ENCODE results near the gene WT1. TPM values are rescaled to one million over a fixed set of nuclear protein-coding genes. Genes with fewer than 3 reads are reported as not detected.
A peak's percentile ranks its signal among the peaks of the same experiment; 100 is the strongest.

The WT1 gene
- total and polyA plus RNA-seq, 2 donors from 2014 or later: 0.66 to 15.0 TPM

GRCh38 chr11:32414925-32415324 lies 20.4 kb downstream of the WT1 start:
- H3K4me1 ChIP-seq (ENCODE audit: control insufficient read depth in 2 of 3, insufficient read depth in 2 of 3, low read depth in 1 of 3, low read length in 3 of 3): peaks cover 0 to 5% (median 0%) of the 10 kb centered on the region in 3 donors
- intact Hi-C loops (cut with DNase I): no loop called here
- H3K27me3 ChIP-seq (ENCODE audit: control insufficient read depth, insufficient read depth, low read length): no peaks in the 10 kb centered on the region
- no peaks in the 10 kb centered on the region for H3K9me3 ChIP-seq (ENCODE audit: control insufficient read depth in 2 of 3, insufficient read depth in 1 of 3, low read length in 3 of 3)
- H3K4me3 ChIP-seq (ENCODE audit: low read length in 3 of 3): no peak overlapping the region
- no peak overlapping the region for H3K9ac ChIP-seq (ENCODE audit: low read length in 3 of 3)
- no peak overlapping the region for H3K27ac ChIP-seq (ENCODE audit: low read depth in 2 of 2, low read length in 2 of 2)
- peaks cover 0 to 11% (median 0%) of the 10 kb centered on the region in 3 donors for H3K36me3 ChIP-seq (ENCODE audit: control insufficient read depth in 2 of 3, insufficient read depth in 3 of 3, low read length in 3 of 3)
- no peak for FAIRE-seq
- no peak for TF ChIP-seq CTCF (IDR thresholded peaks at IDR 0.05; ENCODE audit: borderline replicate concordance, extremely low read depth, insufficient read depth)
- DNase-seq: no peak

- peaks cover 0 to 8% (median 0%) of the 10 kb centered on the region in 3 donors for H3K36me3 ChIP-seq (ENCODE audit: control insufficient read depth in 2 of 3, insufficient read depth in 3 of 3, low read length in 3 of 3)
- H3K4me1 ChIP-seq (ENCODE audit: control insufficient read depth in 2 of 3, insufficient read depth in 2 of 3, low read depth in 1 of 3, low read length in 3 of 3): no peaks in the 10 kb centered on the region
- no peak for FAIRE-seq
- H3K9ac ChIP-seq (ENCODE audit: low read length in 3 of 3): no peak overlapping the region
- no peaks in the 10 kb centered on the region for H3K27me3 ChIP-seq (ENCODE audit: control insufficient read depth, insufficient read depth, low read length)
- TF ChIP-seq CTCF (IDR thresholded peaks at IDR 0.05; ENCODE audit: borderline replicate concordance, extremely low read depth, insufficient read depth): no peak
- H3K27ac ChIP-seq (ENCODE audit: low read depth in 2 of 2, low read length in 2 of 2): no peak overlapping the region
- no peak overlapping the region for H3K4me3 ChIP-seq (ENCODE audit: low read length in 3 of 3)
- H3K9me3 ChIP-seq (ENCODE audit: control insufficient read depth in 2 of 3, insufficient read depth in 1 of 3, low read length in 3 of 3): no peaks in the 10 kb centered on the region
- peak in 2 of 5 donors; percentile 53 to 57 for DNase-seq
- intact Hi-C loops (cut with DNase I): no loop called here
Observed at GRCh38 chr11:32411942-32412615, 23.3 kb downstream of the WT1 start.

DNA sequence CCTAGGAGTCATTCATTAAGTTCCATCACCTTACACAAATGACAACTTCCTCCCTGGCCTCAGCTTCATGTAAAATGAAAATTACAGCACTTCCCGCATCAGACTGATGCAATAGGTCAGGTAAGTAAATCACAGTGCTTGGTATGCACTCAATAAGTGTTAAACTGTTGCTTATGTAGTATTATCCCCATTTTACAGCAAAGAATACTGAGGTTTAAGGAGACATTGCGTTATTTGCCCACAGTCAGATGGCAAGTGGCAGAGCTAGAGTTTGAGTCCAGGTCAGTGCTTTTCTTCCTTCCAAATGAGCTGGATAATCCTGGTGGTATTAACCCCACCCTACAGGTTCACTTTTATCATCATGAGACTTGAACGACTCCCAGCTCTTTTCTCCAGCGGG lies 29.7 kb downstream of the WT1 start:
- H3K9me3 ChIP-seq (ENCODE audit: control insufficient read depth in 2 of 3, insufficient read depth in 1 of 3, low read length in 3 of 3): no peaks in the 10 kb centered on the region
- no peaks in the 10 kb centered on the region for H3K4me1 ChIP-seq (ENCODE audit: control insufficient read depth in 2 of 3, insufficient read depth in 2 of 3, low read depth in 1 of 3, low read length in 3 of 3)
- H3K36me3 ChIP-seq (ENCODE audit: control insufficient read depth in 2 of 3, insufficient read depth in 3 of 3, low read length in 3 of 3): peaks cover 0 to 2% (median 0%) of the 10 kb centered on the region in 3 donors
- intact Hi-C loops (cut with DNase I): no loop called here
- no peak overlapping the region for H3K9ac ChIP-seq (ENCODE audit: low read length in 3 of 3)
- FAIRE-seq: no peak
- H3K27ac ChIP-seq (ENCODE audit: low read depth in 2 of 2, low read length in 2 of 2): no peak overlapping the region
- no peak for DNase-seq
- TF ChIP-seq CTCF (IDR thresholded peaks at IDR 0.05; ENCODE audit: borderline replicate concordance, extremely low read depth, insufficient read depth): no peak
- no peaks in the 10 kb centered on the region for H3K27me3 ChIP-seq (ENCODE audit: control insufficient read depth, insufficient read depth, low read length)
- no peak overlapping the region for H3K4me3 ChIP-seq (ENCODE audit: low read length in 3 of 3)
